Type B pancreatic cell (in vitro differentiated cells): Measurements from ENCODE around the gene VSTM5. TPM values are rescaled to one million over a fixed set of nuclear protein-coding genes. Genes with fewer than 3 reads are reported as not detected.

Source experiments
- DNase-seq: peaks from one replicate; pipeline ENCODE4 v3.0.0; 2021; ENCODE audit warnings: mixed read lengths; ENCODE audit not compliant: unreplicated experiment; ENCODE audit errors: extremely low spot score
- H3K27ac Mint-ChIP-seq: 2 replicates; pipeline ENCODE4 v1.8.0; 2021; ENCODE audit warnings: mild to moderate bottlenecking, mixed read lengths
- H3K27me3 Mint-ChIP-seq: 2 replicates; pipeline ENCODE4 v1.8.0; 2021; ENCODE audit warnings: mixed read lengths
- H3K36me3 Mint-ChIP-seq: 2 replicates; pipeline ENCODE4 v1.8.0; 2021; ENCODE audit warnings: mixed read lengths
- H3K4me1 Mint-ChIP-seq: one replicate; pipeline ENCODE4 v1.8.0; 2021; ENCODE audit warnings: mixed read lengths; ENCODE audit not compliant: unreplicated experiment
- H3K4me3 Mint-ChIP-seq: 2 replicates; pipeline ENCODE4 v1.8.0; 2021; ENCODE audit warnings: mild to moderate bottlenecking, mixed read lengths
- H3K9me3 Mint-ChIP-seq: 2 replicates; pipeline ENCODE4 v1.8.0; 2021; ENCODE audit warnings: mixed read lengths
- total RNA-seq: library from RNA; stranded (reverse); gene quantifications from 2 replicates; pipeline ENCODE4 v1.2.1, GENCODE V29; 2021; ENCODE audit warnings: low replicate concordance
- TF ChIP-seq, protein P1 (sequence below): fragments of 200-600 bp; sonication (generic); conservative IDR thresholded peaks from 2 replicates; pipeline ENCODE4 v1.5.0; 2021; ENCODE audit warnings: antibody characterized with exemption, mild to moderate bottlenecking

VSTM5 gene
- total RNA-seq, 1 donor from 2014 or later: not detected

DNA sequence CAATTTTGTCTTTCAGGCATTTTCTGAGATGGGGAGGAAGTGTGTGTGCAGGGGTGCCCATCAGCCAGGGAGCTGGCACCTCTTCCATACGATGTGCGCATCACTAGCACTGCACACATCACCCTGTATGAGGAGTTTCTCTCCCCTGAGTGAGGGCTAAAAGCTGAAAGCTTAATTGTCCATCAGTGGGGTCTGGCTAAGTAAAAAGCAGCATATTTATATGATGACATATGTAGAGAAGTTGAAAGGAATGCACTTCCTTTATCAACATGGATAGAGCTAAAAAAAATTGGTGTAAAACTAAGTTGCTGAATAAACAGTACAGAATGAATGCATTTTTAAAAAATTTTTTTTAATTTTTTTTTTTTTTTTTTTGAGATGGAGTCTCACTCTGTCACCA is 4.0 kb downstream of the VSTM5 start:
- Mint-ChIP-seq H3K27me3 (no peaks in the 10 kb centered on the region), H3K9me3 (no peaks in the 10 kb centered on the region), H3K27ac (no peak overlapping the region), H3K4me1 (peaks cover 6% of the 10 kb centered on the region), H3K36me3 (no peaks in the 10 kb centered on the region), H3K4me3 (no peak overlapping the region)
- DNase-seq: no peak
- TF ChIP-seq, protein P1, sequence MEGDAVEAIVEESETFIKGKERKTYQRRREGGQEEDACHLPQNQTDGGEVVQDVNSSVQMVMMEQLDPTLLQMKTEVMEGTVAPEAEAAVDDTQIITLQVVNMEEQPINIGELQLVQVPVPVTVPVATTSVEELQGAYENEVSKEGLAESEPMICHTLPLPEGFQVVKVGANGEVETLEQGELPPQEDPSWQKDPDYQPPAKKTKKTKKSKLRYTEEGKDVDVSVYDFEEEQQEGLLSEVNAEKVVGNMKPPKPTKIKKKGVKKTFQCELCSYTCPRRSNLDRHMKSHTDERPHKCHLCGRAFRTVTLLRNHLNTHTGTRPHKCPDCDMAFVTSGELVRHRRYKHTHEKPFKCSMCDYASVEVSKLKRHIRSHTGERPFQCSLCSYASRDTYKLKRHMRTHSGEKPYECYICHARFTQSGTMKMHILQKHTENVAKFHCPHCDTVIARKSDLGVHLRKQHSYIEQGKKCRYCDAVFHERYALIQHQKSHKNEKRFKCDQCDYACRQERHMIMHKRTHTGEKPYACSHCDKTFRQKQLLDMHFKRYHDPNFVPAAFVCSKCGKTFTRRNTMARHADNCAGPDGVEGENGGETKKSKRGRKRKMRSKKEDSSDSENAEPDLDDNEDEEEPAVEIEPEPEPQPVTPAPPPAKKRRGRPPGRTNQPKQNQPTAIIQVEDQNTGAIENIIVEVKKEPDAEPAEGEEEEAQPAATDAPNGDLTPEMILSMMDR: no peak

DNA sequence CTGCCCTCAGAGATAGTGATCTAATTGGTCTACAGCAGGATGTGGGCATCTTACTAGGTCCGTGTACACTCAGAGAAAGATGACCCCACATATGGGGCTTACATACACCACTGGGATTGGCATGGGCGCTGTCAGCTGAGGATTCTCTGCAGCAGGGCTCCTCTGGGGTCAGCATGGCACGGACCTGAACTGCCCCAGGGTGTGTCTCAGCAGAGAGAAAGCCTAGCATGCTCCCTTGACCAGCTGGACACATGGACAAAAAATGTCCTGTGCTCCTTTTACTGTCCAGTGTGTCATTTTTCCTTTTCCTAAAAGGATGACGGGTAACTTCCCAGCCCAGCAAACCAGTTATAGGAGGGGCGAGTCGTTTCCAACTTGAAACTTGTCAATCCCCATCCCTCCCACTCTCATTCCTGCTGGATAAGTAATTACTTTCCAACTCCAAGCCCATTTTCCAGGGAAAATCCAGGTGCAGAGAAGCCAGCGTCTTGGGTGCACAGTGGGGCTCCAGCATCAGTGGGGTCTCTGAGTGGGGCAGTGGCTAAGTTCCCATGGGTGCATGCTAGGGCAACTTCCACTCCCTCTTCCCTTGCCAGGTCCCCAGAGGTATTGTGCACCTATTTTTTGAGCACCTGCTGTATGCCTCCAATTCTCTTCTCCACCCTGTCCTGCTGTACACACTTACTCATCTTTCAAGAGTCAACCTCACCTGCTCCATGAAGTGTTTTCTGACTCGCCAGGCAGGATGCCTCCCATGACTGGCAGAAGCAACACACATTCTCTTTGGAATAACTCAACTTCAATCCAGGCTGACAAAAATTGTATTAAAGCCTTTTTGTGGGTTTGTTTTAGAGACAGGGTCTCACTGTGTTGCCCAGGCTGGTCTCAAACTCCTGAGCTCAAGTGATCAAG is 5.0 kb downstream of the VSTM5 start:
- H3K9me3 Mint-ChIP-seq: no peaks in the 10 kb centered on the region
- no peaks in the 10 kb centered on the region for H3K36me3 Mint-ChIP-seq
- DNase-seq: no peak
- TF ChIP-seq, protein P1: no peak
- no peak overlapping the region for H3K27ac Mint-ChIP-seq
- no peak overlapping the region for H3K4me3 Mint-ChIP-seq
- no peaks in the 10 kb centered on the region for H3K27me3 Mint-ChIP-seq
- H3K4me1 Mint-ChIP-seq: peaks cover 7% of the 10 kb centered on the region

DNA sequence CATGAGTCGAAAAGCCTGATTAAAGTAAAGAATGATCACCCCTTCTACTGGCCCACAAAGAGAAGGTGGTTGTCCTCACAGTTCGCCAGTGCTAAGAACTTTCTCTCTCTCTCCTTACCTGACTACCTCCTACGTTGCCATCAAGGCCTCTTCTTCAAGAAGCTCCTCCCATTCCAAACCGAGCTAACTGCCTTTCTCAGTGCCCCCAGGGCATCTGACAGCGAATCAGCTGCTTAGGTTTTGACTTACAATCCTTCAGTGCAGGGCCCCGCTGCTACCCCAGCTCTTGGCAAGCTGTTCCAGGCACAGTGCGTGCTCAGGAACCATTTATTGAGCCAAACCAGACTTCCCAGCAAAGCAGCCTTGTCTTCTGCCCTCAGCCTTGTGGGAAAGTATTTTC is 5.8 kb downstream of the VSTM5 start:
- H3K27ac Mint-ChIP-seq: no peak overlapping the region
- H3K4me3 Mint-ChIP-seq: no peak overlapping the region
- H3K36me3 Mint-ChIP-seq: no peaks in the 10 kb centered on the region
- peaks cover 10% of the 10 kb centered on the region for H3K4me1 Mint-ChIP-seq
- TF ChIP-seq, protein P1: no peak
- H3K9me3 Mint-ChIP-seq: no peaks in the 10 kb centered on the region
- DNase-seq: no peak
- no peaks in the 10 kb centered on the region for H3K27me3 Mint-ChIP-seq

DNA sequence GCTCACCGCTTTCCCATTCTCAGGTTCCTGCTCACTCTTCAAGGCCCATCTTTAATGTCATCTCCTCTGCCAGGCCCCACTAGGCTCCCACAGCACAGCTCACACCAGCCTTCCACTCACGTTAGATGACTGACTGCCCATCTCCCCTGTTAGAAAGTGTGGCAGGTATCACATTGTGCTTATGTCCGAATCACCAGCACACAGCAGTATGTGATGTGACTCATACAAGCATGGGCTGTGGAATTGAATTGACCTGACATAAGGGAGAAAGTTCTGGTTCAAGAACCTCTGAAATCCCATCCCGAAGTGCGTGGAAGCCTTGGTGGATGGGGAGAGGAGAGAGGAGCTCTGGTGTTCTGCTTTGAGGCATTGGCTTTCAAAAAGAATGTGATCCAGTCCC is 6.5 kb downstream of the VSTM5 start:
- H3K27me3 Mint-ChIP-seq: no peaks in the 10 kb centered on the region
- H3K4me1 Mint-ChIP-seq: peaks cover 10% of the 10 kb centered on the region
- TF ChIP-seq, protein P1: no peak
- H3K4me3 Mint-ChIP-seq: no peak overlapping the region
- no peak overlapping the region for H3K27ac Mint-ChIP-seq
- DNase-seq: no peak
- H3K36me3 Mint-ChIP-seq: no peaks in the 10 kb centered on the region
- no peaks in the 10 kb centered on the region for H3K9me3 Mint-ChIP-seq

DNA sequence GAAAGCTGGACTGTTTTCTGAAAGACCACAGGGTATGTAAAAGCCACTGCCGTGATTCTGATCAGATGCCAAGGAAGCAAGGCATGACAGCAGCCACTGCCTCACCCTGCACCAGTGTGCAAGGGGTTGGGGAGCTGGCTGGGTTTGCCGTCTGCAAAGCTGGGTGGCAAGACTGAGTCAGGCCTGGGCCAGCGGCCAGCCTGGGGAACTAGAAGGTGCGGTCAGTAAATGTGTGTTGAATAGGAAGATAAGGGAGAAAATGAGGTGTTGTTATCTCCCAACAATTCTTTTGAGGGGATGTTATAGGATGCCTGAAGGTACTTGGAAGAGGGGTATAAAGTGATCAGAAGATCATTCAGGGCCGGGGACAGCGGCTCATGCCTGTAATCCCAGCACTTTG is 8.0 kb downstream of the VSTM5 start:
- no peak for DNase-seq
- peaks cover 10% of the 10 kb centered on the region for H3K4me1 Mint-ChIP-seq
- H3K4me3 Mint-ChIP-seq: no peak overlapping the region
- H3K27ac Mint-ChIP-seq: no peak overlapping the region
- no peaks in the 10 kb centered on the region for H3K9me3 Mint-ChIP-seq
- no peaks in the 10 kb centered on the region for H3K36me3 Mint-ChIP-seq
- TF ChIP-seq, protein P1: no peak
- H3K27me3 Mint-ChIP-seq: no peaks in the 10 kb centered on the region
